Thyroid gland (tissue), 4 donors: ENCODE results near the gene SPOCK1. TPM values are rescaled to one million over a fixed set of nuclear protein-coding genes. Genes with fewer than 3 reads are reported as not detected.

Experiments
- DNase-seq, 2 donors: peaks; one replicate each; pipeline ENCODE4 v3.0.0-alpha.2; 2019
- H3K27ac ChIP-seq, 3 donors: fragments of 200-600 bp; sonication (generic); 1 replicate in 2 of 3; 2 replicates in 1 of 3; pipeline ENCODE4 v1.5.1; 2016 to 2019; ENCODE audit warnings: mild to moderate bottlenecking in 1 of 3, moderate library complexity in 1 of 3
- H3K27me3 ChIP-seq: fragments of 200-600 bp; sonication (generic); one replicate; pipeline ENCODE4 v1.5.1; 2019
- H3K36me3 ChIP-seq, 2 donors: fragments of 200-600 bp; sonication (generic); one replicate each; pipeline ENCODE4 v1.5.1; 2016 to 2019
- H3K4me1 ChIP-seq, 2 donors: fragments of 200-600 bp; sonication (generic); one replicate each; pipeline ENCODE4 v1.5.1; 2017 to 2019
- H3K4me3 ChIP-seq, 3 donors: fragments of 200-600 bp; sonication (generic); replicated peaks in 1 of 3; 1 replicate in 2 of 3; 2 replicates in 1 of 3; pipeline ENCODE4 v1.5.1; 2016; ENCODE audit warnings: mild to moderate bottlenecking in 1 of 3
- H3K9me3 ChIP-seq: fragments of 200-600 bp; sonication (generic); one replicate; pipeline ENCODE4 v1.5.1; 2017
- POLR2A ChIP-seq, 2 donors: fragments of 450-650 bp; IDR thresholded peaks; one replicate each; pipeline ENCODE4 v1.6.1; 2017; ENCODE audit warnings: antibody characterized with exemption in 2 of 2, mild to moderate bottlenecking in 2 of 2, moderate library complexity in 1 of 2
- WGBS, 2 donors: methylation state at CpG; one replicate each; pipeline ENCODE4 v1.1.5; 2017; 5-methylcytosine and 5-hydroxymethylcytosine counted together
- intact Hi-C: fragments of 100-400 bp; cut with DNase I; formaldehyde crosslinking; loops from one replicate; pipeline ENCODE4 v1.15.1; 2023
- total RNA-seq, 4 donors: library from RNA; depleted of rRNA; stranded (reverse); fragments of >200 nt; gene quantifications; one replicate each; pipeline ENCODE4 v1.2.3, GENCODE V29; 2016
- TF ChIP-seq, protein P1 (sequence below), 6 experiments: fragments of 200-600 bp in 3 of 6; fragments of 450-650 bp in 3 of 6; sonication (generic) in 3 of 6; IDR thresholded peaks; one replicate each; pipeline ENCODE4 v1.5.1; 2016 to 2019; ENCODE audit warnings: antibody characterized with exemption in 6 of 6, mild to moderate bottlenecking in 2 of 6, inconsistent platforms in 1 of 6, moderate library complexity in 1 of 6

Gene SPOCK1
- total RNA-seq, 4 donors from 2014 or later = 15.8 to 34.1 (median 27.5) TPM

DNA sequence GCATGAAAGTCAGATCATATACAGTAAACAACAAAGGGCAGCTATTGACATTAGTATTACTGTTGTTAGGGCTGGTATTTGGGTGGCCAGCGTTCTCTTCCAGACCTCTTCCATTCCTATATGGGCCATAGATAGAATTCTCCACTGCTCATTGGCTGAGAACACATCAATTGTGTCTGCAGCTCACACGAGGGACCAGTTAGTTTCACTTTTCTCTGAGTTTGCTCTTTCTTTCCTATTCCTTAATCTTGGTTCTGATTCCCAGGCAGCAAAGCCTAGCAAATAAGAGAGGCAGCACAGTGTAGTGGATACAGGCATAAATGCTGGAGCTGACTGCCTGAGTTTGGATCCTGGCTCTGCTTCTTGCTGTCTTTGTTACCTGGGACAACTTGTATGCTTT, 476.4 kb downstream of the SPOCK1 start:
- no peaks in the 10 kb centered on the region for H3K4me1 ChIP-seq

DNA sequence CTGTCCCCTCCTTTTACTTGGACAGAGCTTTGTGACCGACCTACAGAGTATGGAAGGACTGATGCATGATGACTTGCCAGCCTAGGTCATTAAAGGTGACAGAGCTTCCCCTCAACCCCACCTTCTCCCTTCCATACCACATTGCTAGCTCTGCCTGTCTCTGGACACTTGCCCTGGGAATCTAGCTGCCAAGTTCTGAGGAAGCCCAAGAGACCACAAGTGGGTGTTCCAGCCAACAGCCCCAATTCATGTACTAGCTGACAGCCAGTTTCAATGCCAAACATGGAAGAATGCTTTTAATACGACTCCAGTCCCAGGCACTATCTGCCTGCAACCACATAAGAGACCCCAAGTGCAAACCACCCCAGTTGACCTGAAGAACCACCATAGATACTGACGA, 477.1 kb downstream of the SPOCK1 start:
- Histone ChIP-seq H3K4me1 (no peaks in the 10 kb centered on the region), H3K27ac (no peak overlapping the region), H3K36me3 (no peaks in the 10 kb centered on the region), H3K4me3 (no peak overlapping the region), H3K9me3 (no peaks in the 10 kb centered on the region), H3K27me3 (no peaks in the 10 kb centered on the region)
- intact Hi-C loops = no loop called here
- 63 to 68% methylated on average over 3 of the region's 3 CpGs for WGBS, 2 donors
- peak; percentile 11 to 12 for DNase-seq
- no peak for TF ChIP-seq POLR2A (IDR thresholded peaks at IDR 0.05)
- TF ChIP-seq, protein P1, sequence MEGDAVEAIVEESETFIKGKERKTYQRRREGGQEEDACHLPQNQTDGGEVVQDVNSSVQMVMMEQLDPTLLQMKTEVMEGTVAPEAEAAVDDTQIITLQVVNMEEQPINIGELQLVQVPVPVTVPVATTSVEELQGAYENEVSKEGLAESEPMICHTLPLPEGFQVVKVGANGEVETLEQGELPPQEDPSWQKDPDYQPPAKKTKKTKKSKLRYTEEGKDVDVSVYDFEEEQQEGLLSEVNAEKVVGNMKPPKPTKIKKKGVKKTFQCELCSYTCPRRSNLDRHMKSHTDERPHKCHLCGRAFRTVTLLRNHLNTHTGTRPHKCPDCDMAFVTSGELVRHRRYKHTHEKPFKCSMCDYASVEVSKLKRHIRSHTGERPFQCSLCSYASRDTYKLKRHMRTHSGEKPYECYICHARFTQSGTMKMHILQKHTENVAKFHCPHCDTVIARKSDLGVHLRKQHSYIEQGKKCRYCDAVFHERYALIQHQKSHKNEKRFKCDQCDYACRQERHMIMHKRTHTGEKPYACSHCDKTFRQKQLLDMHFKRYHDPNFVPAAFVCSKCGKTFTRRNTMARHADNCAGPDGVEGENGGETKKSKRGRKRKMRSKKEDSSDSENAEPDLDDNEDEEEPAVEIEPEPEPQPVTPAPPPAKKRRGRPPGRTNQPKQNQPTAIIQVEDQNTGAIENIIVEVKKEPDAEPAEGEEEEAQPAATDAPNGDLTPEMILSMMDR (IDR thresholded peaks at IDR 0.05) = no peak

More for the DNA sequence above, 476.4 kb downstream of the SPOCK1 start:
- TF ChIP-seq, protein P1 (IDR thresholded peaks at IDR 0.05) = no peak
- TF ChIP-seq POLR2A (IDR thresholded peaks at IDR 0.05) = no peak
- intact Hi-C loops = no loop called here
- DNase-seq = no peak
- Histone ChIP-seq H3K9me3 (no peaks in the 10 kb centered on the region), H3K27me3 (no peaks in the 10 kb centered on the region), H3K4me3 (no peak overlapping the region), H3K36me3 (no peaks in the 10 kb centered on the region), H3K27ac (no peak overlapping the region)
- WGBS, 2 donors = 54 to 57% methylated on average over 2 of the region's 2 CpGs

DNA sequence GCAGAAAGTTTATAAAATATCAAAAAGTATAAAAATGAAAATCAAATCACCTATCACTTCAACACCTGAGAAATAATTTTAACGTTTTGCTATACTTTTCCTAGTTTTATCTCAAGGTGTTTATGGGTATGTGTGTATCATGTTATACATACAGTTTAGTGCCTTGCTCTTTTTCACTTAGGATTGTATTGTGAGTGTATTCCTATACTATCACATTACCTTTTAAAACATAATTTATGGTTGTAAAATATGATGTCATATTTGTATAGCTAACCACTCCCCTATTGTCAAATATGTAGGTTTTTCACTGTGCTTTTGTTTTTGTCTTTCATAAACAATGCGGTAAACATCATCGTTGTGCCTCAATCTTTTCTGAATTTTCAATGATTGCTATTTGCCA, 479.9 kb downstream of the SPOCK1 start:
- no peak for DNase-seq
- TF ChIP-seq, protein P1 (IDR thresholded peaks at IDR 0.05) = no peak
- TF ChIP-seq POLR2A (IDR thresholded peaks at IDR 0.05) = no peak
- intact Hi-C loops = no loop called here
- Histone ChIP-seq H3K27ac (no peak overlapping the region), H3K36me3 (no peaks in the 10 kb centered on the region), H3K27me3 (no peaks in the 10 kb centered on the region), H3K9me3 (no peaks in the 10 kb centered on the region), H3K4me1 (no peaks in the 10 kb centered on the region), H3K4me3 (no peak overlapping the region)
- WGBS, 2 donors = 89 to 93% methylated on average over 3 of the region's 3 CpGs

DNA sequence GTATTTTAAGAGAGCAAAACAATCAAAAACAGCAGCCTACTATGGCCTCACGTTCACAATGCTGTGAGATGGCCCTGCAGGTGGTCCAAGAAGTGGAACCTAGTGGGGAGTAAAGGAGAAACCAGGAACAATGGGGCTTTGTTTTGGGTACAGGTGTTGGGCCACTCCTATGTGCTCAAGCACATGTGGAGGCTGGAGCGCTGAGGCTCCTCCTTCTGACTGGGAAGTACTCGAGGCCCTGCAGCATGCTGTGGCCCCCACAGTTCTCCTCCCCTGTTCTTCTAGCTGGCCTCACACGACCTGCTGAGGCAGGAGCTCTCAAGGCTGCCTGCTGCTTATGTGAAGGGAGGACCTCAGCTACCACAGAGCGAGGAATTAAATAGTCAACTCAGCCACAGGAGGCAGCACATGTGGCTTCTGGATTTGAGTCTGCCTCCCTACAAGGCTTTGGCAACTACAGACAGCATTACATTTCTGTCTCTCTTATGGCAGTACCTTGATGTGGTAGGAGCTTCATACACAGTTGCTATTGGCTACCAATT, 482.3 kb downstream of the SPOCK1 start:
- no peak for DNase-seq
- WGBS, 2 donors = 40% methylated on average over 5 of the region's 5 CpGs
- H3K36me3 ChIP-seq = no peaks in the 10 kb centered on the region
- intact Hi-C loops = no loop called here
- no peak overlapping the region for H3K27ac ChIP-seq
- H3K27me3 ChIP-seq = no peaks in the 10 kb centered on the region
- no peaks in the 10 kb centered on the region for H3K9me3 ChIP-seq
- no peak overlapping the region for H3K4me3 ChIP-seq
- H3K4me1 ChIP-seq = no peaks in the 10 kb centered on the region
- TF ChIP-seq, protein P1 (IDR thresholded peaks at IDR 0.05) = no peak
- TF ChIP-seq POLR2A (IDR thresholded peaks at IDR 0.05) = no peak

DNA sequence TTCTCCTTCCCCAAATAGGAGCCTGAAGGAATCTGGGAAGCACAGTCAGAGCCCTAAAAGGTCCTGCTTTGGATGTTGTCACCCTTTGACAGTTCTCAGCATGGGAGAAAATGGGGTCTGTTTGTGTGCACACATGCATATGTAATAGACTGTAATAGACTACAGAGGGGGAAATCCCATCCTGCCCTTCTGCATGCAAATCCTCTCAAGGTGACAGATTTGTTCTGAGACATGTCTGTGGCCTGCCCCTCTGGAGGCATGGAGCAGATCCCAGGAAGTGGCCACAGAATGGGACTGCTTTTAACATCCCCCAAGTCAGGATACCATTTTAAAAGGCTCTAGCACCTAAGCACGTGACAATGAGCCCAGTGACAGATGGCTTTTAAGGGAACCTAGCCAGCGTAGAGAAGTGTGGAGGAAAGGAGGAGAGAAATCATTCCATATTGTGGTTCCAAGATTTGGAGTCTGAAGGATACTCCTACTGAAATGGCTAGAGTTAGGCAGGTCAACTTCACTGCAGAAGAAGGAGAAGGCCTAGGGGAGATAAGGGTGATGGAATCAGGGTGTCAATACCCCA, 483.5 kb downstream of the SPOCK1 start:
- no peak for DNase-seq
- intact Hi-C loops = no loop called here
- no peaks in the 10 kb centered on the region for H3K27me3 ChIP-seq
- TF ChIP-seq, protein P1 (IDR thresholded peaks at IDR 0.05) = no peak
- TF ChIP-seq POLR2A (IDR thresholded peaks at IDR 0.05) = no peak
- H3K4me1 ChIP-seq = no peaks in the 10 kb centered on the region
- no peaks in the 10 kb centered on the region for H3K9me3 ChIP-seq
- H3K27ac ChIP-seq = no peak overlapping the region
- 79 to 84% methylated on average over 2 of the region's 2 CpGs for WGBS, 2 donors
- no peak overlapping the region for H3K4me3 ChIP-seq
- no peaks in the 10 kb centered on the region for H3K36me3 ChIP-seq
